ENCODE measurements around the gene OXT.
A peak's percentile ranks its signal among the peaks of the same experiment; 100 is the strongest.
"Not testable (repeated sequence)": the region's sequence is repeated elsewhere in the genome, so short reads cannot be mapped to it uniquely, and the experiment has no call there.

OXT gene

DNA sequence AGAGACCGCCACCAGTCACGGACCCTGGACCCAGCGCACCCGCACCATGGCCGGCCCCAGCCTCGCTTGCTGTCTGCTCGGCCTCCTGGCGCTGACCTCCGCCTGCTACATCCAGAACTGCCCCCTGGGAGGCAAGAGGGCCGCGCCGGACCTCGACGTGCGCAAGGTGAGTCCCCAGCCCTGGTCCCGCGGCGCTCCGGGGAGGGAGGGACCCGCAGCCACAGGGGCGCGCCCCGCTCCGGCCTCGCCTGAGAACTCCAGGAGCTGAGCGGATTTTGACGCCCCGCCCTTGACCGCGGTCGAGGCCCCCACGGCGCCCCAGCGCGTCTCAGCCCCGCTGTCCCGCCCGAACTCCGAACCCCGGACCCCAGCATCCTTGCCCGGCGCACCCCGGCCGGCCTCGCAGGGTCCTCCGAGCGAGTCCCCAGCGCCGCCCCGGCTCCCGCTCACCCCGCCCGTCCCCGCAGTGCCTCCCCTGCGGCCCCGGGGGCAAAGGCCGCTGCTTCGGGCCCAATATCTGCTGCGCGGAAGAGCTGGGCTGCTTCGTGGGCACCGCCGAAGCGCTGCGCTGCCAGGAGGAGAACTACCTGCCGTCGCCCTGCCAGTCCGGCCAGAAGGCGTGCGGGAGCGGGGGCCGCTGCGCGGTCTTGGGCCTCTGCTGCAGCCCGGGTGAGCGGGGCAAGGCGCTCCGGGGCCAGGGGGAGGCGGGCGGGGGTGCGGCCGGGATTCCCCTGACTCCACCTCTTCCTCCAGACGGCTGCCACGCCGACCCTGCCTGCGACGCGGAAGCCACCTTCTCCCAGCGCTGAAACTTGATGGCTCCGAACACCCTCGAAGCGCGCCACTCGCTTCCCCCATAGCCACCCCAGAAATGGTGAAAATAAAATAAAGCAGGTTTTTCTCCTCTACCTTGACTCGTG lies at the start of gene OXT:
Gene OXT, plus strand, starts transcription at position 11 of the 920 bp plus-strand sequence. Its CDS starts 36 bp downstream, at position 47.
- peak; percentile 44 to 77 (median 56) for DNase-seq

DNA sequence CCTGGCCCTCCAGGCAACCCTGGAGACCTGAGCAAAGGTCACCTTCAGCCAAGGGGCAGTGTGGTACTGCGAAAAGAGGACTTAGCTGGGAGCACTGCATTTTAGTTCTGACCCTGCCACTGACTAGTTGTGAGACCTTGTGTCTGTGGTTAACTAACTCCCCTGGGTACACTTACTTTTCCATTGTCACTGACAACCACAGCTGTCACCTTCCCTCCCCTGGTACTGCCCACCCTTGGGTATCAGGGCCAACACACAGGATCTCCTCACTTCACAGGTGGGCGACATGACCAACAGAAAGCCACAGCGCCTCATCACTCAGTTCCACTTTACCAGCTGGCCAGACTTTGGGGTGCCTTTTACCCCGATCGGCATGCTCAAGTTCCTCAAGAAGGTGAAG lies 49.6 kb upstream of the OXT start:
- DNase-seq, result no peak

DNA sequence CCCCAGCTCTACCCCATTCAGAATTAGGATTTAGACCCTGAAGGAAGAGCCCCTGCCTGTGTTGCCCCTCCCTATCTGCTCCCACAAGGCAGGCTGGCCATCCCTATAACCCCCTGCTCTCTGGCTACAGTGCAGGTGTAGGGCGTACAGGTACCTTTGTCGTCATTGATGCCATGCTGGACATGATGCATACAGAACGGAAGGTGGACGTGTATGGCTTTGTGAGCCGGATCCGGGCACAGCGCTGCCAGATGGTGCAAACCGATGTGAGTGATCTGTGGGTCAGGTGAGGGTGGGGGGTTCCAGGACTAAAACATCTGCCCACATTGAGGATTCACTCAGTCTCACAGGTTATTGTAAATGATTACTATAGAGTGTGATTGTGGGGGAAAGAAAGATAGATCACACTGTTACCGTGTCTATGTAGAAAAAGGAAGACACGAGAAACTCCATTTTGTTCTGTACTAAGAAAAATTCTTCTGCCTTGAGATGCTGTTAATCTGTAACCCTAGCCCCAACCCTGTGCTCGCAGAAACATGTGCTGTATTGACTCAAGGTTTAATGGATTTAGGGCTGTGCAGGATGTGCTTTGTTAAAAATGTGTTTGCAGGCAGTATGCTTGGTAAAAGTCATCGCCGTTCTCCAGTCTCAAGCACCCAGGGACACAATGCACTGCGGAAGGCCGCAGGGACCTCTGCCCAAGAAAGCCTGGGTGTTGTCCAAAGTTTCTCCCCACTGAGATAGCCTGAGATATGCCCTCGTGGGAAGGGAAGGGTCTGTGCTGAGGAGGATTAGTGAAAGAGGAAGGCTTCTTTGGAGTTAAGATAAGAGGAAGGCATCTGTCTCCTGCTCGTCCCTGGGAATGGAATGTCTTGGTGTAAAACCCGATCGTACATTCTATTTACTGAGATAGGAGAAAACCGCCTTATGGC lies 48.6 kb upstream of the OXT start:
- not testable (repeated sequence) for DNase-seq

DNA sequence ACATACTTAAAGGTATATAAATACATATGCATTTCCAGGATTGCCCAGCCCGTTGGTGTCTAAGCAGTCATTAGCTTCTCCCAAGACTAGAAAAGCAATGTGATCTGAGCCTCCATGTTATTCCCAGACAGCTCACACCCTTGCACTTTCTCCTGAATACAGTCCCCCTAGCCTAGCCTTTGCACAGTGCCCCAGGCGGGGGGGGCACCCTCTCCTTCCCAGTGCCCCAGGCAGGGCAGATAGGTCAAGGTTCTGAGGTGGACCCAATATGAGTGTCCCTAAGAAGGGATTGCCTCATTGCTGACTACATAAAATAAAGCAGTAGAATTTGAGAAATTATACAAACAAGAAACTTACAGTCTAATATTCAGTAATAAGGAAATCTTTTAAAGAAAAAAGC lies 43.4 kb upstream of the OXT start:
- no peak for DNase-seq

DNA sequence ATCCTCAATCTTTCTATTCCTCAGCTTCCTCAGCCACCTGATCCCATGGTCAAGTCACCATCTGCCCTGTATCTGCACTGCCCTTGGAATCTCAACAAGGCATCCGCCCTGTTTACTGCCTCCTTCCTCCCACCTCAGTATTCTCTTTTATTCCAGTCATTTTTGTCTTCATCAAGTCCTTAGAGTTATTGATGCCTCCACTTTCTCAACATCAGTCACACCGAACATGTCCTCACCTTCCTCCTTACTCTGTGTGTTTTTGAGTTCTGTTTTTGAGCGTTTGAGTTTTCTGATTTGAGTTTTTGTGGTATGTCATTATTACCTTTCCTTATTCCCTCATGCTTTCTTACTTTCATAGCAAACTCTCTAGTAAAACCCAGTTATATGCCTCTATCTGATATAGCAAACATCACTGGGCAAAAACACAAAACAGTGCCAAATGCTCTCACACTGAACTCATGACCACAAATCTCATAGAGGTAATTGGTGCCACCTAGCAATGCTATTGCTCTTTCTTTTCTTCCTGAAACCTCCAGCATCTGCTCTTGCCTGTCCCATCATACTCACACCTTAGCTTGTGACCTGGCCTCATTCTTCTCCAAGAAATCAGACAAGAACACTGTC lies 39.8 kb upstream of the OXT start:
- DNase-seq, result no peak

DNA sequence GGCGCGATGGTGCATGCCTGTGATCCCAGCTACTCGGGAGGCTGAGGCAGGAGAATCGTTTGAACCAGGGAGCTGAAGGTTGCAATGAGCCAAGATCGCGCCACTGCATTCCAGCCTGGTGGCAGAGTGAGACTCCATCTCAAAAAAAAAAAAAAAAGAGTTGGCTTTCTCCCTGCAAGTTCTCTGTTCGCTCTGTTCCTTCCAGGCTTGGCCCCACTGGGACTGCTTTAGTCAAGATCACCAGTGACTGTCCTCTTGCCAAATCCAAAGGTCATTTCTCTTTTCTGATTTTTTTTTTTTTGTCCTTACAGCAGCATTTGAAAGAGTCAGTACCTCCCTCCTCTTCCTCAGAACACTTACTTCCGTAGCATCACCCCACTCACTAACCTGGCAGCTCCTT lies 38.8 kb upstream of the OXT start:
- no peak for DNase-seq

DNA sequence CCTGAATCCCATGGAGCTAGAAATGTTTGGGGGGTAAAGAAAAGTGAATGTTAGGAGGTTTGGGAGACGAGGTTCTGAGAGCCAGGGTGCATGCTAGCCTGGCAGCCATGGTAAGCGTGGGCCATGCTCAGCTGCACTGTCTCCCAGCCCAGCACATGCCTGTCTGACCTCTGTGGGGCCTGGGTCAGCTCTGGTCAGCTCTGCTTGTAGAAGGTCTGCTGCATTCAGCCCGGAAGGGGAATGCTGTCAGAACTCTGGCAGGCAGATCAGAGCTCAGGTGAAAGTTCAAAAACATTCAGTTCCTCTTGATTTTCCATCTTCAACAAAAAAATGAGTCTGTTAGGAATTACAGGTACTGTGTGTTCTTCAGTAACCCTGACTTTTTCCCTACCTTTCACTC lies 33.8 kb upstream of the OXT start:
- no peak for DNase-seq

DNA sequence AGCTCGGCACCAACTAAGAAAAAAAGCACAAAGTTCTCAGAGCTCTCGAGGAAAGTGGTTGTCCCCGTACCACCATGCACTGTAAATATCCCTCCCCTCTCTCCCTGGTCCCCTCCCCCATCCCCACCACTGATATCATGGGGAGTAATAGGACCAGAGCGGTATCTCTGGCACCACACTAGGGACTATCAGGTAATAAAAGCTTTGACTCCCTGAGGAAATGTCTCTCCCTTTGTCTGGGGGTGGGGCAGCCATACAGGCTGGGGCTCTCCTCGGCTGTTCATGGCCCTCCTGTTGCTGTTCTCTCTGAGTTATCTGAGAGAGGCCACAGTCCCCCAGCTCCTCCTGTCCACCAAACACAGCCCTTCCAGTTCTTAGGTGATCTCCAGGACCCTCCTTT lies 33.0 kb upstream of the OXT start:
- DNase-seq, result no peak

DNA sequence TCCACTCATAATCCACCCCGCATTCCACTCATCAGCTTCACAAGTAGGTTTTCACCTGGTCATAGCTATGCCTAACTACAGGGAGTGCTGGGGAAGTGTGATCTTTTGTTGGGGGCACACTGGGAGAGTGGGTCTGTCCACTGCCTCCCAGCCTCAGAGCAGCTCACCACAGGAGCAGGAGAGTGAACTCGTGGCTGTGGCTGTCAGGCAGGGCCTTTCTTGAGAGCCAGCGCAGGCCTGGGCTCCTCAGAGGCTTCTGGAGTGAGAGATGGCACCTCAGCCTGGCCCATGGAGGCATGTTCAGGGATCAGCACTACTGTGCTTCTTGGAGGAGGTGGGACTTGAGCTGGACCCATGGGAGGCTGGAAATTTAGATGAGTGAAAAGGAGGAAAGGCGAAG lies 32.0 kb upstream of the OXT start:
- no peak for DNase-seq

DNA sequence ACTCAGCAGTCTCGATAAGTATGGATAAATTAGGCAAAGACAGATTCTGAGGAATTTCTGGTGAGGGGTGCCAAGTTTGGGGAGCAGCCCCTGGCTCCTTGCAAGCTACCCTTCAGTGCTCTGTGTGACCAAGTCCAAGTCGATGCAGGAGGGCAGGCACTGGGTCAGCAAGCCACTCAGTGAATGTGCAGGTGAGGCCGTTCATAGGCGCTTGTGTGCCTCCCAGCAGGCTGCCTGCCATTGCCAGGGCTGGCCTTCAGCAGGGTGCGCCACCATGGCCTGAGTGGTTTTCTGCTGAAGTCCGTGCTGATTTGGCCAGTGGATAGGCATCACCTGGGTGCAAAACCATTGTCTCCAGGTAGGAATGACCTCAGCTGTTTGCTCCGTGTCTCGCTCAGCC lies 31.3 kb upstream of the OXT start:
- no peak for DNase-seq

DNA sequence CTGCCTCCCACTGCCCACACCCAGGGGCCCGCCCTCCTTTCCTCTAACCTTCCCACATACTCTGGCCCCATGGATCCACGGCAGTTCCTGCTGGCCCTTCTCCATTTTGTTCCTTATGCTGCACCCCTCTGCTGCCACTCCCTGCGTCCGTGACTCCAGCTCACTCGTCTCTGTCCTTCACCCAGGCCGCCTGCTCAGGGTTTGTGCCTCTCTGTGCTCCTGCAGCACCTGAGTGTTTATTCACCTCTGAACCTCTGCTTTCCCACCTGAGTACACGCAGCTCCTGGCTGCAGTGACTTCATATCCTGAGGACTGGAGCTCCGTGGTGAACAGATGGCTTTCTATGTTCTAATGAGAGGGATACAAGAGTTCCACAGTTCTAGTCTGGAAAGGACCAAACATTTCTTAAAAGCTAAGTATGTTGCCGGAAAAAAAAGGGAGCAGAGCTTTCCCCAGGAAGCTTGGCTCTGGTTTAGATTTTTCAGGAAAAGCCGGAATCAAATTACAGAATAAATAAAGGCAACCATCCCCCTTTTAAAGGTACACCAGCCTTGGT lies 29.5 kb upstream of the OXT start:
- no peak for DNase-seq

DNA sequence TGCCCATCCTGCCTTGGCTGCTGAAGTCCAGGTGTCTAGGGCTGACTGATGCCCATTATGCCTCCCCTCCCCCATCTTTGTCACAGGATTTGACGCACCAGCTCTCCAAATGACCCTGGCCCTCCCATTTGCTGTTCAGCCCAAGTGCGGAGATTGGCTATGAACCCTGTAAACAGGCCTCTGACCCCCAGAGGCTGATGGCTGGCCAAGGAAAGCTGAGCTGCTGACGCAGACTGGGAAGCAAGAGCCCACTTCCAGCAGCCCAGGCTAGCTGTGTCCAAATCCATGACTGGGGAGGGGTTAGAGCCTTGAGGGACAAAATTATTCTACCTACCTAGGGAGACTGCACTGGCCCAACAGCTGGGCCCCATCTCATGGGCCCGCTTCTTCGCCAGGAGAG lies 28.8 kb upstream of the OXT start:
- no peak for DNase-seq

DNA sequence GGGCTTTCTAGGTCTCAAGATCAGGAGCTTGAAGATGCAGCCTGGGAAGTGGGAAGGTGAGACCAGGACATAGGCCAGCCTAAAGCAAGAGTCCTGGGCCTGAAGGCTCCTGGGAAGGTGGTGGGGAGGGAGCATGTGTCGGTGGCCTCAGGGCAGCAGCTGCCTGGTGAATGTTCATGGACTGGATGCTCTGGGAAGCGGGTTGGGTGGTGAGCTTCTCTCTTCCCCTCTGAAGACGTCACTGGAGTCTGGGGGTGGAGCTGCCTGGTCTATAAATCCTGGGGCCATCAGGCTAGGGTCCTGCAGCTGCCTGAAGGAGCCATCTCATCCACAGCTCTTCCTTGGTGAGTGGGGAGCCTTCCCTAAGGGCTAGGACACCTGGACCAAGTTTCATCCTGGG lies 28.1 kb upstream of the OXT start, which contains the start of gene GNRH2:
Gene GNRH2, plus strand, starts transcription at position 301 of the 400 bp plus-strand sequence. CDS start 793 bp downstream, outside the sequence.
- no peak for DNase-seq

DNA sequence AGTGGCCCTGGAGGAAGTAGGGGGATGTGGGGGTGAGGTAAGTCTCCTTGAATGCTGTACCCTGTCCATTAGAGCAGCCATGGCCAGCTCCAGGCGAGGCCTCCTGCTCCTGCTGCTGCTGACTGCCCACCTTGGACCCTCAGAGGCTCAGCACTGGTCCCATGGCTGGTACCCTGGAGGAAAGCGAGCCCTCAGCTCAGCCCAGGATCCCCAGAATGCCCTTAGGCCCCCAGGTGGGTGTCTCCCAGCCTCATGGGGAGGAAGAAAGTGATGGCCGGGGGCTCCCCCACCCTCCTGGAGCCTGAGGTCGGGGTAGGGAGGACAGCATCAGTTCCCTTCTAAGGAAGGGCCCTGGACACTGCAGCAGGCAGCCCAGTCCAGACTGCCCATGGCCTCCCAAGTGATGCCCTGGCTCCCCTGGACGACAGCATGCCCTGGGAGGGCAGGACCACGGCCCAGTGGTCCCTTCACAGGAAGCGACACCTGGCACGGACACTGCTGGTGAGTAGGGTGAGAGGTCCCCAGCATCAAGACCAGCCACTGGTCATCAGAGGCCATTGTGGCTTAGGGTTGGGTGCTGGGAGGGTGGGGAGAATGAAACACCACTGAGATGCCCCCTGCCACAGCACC lies 27.0 kb upstream of the OXT start:
- DNase-seq, result no peak

DNA sequence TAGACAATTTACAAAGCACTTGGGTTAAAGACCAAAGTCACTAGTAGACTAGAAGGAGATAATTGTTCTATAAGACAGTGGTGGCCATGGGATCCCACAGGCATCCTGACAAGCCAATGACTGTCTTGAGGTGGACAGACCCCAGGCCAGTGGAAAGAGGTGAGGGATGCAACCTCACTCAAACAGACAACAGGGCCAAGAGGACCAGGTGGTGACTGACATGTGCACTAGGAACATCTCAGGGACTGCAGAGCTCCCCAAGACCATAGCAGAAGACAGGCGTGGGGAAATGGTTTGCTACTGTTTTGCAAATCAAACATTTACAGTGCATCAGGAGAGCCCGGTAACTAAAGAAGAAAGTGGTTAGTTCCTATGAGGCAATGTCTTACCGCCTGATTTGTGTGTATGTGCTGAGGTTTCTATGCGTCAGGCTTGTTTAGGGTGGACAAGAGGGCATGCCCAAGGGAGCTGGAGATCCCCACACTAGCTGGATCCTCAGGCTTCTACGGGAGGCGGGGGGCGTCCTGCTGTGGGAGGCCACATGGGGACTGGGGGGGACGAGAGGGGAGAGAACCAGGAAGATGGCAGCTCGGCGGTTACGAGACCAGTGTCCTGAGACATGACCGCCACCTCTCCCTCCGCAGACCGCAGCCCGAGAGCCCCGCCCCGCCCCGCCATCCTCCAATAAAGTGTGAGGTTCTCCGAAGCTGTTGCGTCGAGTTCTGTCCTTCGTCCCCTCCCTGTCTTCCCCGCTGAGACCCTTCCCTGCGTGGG lies 26.2 kb upstream of the OXT start:
- peak; percentile 58 to 85 (median 77) for DNase-seq

DNA sequence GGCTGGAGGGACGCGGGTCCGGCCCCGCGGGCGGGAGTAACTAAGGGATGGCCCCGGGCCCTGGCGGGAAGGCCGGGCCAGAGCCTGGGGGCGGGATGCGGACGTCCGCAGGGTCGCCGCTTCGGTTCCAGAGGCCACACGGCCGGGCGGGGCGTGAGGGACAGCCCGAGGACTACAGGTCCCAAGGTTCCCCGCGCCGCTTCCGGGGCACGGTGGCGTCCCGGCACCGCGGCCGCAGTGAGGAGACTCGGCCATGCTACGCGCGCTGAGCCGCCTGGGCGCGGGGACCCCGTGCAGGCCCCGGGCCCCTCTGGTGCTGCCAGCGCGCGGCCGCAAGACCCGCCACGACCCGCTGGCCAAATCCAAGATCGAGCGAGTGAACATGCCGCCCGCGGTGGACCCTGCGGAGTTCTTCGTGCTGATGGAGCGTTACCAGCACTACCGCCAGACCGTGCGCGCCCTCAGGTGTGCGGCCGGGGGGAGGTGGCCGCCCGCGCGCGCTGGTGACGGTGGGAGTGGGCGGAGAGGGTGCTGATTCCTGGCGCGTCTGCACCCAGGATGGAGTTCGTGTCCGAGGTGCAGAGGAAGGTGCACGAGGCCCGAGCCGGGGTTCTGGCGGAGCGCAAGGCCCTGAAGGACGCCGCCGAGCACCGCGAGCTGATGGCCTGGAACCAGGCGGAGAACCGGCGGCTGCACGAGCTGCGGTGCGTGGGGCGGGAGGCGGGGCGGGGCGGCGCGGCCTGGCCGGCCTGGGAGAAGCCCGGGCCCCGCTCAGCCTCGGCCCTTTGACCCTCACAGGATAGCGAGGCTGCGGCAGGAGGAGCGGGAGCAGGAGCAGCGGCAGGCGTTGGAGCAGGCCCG lies 25.4 kb upstream of the OXT start, which contains the start of gene MRPS26:
Gene MRPS26, plus strand, starts transcription at position 237 of the 861 bp plus-strand sequence. Its CDS starts 17 bp downstream, at position 254.
- DNase-seq, result peak; percentile 89 to 97 (median 93)

DNA sequence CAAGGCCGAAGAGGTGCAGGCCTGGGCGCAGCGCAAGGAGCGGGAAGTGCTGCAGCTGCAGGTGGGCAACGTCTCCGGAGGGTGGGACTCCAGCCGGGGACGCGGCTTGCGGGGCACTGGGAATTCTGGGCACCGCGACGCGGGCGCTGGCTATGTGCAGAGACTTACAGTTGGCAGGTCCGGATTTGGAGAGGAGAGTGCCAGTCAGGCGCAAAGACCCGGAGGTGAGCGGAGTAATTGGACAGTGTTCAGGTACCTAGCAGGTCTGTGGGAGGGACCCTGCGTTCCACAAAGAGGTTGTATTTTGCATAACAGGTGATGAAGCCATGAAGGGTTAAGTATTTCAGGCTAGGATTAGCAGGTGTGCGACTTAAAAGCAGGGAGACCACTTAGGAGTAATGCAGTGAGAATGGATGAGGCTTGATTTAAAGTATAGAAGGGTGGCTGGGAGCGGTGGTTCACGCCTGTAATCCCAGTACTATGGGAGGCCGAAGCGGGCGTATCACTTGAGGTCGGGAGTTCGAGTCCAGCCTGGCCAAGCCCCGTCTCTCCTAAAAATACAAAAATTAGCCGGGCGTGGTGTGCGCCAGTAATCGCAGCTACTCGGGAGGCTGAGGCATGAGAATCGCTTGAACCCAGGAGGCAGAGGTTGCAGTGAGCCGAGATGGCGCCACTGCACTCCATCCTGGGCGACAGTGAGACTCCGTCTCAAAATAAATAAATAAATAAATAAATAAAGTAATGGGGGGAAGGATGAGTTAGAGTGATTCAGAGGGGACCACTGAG lies 24.6 kb upstream of the OXT start:
- DNase-seq, result no peak

DNA sequence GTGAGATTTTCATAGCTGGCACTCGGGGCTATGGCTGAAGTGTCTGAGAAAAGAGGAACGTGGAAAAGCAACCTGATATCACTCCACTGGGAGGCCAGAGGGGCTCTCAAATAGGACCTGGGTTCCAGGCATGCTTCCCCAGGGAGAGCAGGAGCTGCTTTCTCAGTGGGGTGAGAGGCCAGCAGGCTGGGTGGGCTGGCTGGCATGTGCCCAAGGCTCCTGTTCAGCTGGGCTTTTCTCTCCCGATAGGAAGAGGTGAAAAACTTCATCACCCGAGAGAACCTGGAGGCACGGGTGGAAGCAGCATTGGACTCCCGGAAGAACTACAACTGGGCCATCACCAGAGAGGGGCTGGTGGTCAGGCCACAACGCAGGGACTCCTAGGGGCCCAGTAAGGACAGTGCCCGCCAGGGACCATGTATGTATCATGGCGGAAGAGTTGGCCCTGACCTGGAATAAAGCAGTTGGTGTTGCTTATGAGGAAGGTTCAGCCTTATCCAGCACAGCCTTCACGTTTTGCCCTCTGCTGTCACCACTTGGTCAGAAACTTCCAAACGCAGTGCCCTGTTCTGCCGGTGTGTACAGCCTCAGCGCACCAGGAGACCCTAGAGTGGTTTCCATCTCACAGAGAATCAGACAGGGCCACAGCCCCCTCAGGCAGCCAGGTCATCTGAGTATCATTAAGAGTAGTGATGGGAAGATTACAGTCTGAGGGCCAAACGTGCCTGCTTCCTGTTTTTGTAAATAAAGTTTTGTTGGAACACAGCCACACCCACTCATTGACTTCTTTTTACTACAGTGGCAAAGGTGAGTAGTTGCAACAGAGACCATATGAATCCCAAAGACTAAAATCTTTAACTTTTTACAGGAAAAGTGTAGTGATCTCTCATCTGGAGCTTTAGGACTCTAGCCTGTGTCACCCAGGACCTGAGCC lies 23.7 kb upstream of the OXT start:
- no peak for DNase-seq

All from suppressor macrophage treated with lipopolysaccharide for 1 hour (primary cell).